GM19438 (cell line): ENCODE results near the gene BLM.

Source experiments
- ATAC-seq: cut with Tn5 transposase; IDR thresholded peaks from one replicate; pipeline ENCODE4 v1.9.1; 2021; ENCODE audit warnings: low read depth; ENCODE audit not compliant: unreplicated experiment

BLM gene

GRCh38 chr15:90774731-90775514, 57.8 kb downstream of the BLM start:
- no peak for ATAC-seq

GRCh38 chr15:90780916-90781315, 63.8 kb downstream of the BLM start:
- no peak for ATAC-seq

DNA sequence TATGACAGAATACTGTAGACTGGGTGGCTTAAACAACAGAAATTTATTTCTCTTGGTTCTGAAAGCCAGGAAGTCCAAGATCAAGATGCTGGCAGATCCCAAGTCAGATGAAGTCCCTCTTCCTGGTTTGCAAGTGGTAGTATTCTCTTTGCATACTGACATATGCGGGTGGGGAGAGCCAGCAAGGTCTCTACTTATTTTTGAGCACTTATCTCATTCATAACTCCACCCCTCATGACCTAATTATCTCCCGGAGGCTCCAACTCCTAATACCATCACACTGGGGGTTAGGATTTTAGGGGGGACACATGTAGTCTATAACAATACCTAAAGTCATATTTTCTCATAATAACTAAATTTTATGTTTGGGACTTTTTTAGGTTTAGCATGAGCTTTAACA, 65.3 kb downstream of the BLM start:
- no peak for ATAC-seq

DNA sequence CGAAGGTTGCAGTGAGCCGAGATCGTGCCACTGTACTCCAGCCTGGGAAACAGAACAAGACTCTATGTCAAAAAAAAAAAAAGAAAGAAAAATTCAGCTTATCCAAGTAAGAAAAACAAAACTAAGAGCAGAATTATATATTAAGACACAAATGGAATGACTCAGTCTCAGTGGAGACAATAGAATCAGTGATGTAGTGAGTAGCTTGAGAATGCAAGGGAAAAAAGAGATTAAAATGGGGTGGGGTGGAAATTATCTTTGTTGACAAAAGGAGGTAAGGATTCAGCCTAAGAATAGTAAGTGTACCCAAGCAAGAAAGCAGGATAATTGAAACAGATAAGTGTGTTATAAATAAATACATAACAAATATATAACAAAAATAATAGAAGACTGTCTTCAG, 70.7 kb downstream of the BLM start:
- ATAC-seq, result no peak

- no peak for ATAC-seq
These were observed 72.3 kb downstream of the BLM start for GRCh38 chr15:90789462-90789861.

DNA sequence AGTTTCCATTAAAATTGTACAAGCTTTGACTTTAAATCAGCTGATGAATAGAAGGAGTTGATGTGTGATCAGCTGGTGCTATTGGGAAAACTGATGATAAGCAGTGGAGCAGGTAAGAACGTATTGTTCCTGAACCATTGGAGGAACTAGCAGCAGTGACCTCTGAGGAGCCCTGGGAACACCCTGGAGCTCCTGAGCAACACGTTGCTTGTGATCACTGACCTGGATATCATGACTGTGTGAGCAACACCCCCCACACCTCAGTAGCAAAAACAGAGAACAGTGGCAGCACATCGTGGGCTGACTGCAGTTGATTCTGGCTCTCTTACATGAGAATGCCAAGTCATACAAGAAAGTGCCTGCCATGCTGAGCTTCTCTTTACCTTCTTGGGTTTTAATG, 72.9 kb downstream of the BLM start:
- ATAC-seq, result no peak

DNA sequence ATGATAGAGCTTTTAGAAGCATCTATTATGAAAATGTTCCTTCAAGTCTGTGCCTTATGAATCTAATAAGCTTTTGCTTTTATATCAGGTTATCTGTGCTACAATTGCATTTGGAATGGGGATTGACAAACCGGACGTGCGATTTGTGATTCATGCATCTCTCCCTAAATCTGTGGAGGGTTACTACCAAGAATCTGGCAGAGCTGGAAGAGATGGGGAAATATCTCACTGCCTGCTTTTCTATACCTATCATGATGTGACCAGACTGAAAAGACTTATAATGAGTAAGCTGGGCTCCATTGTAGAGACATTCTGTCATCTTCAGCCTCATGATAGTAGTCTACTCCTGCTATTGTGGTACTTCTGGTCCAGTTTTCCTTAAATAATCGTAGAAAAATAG, 73.4 kb downstream of the BLM start:
- ATAC-seq, result no peak

GRCh38 chr15:90794538-90794937, 77.4 kb downstream of the BLM start:
- no peak for ATAC-seq

GRCh38 chr15:90799639-90800170, 82.6 kb downstream of the BLM start:
- ATAC-seq, result no peak

DNA sequence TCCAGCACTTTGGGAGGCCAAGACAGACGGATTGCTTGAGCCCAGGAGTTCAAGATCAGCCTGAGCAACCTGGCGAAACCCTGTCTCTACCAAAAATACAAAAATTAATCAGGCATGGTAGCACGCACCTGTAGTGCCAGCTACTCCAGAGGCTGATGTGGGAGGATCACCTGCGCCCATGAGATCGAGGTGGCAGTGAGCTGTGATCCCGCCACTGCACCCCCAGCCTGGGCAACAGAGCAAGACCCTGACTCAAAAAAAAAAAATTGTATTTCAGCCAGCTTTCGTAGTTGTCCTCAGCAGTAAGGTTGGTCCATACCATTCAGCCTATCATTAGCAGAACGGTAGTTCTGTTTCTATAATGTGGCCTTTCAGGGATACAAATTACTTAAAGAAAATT, 84.7 kb downstream of the BLM start:
- no peak for ATAC-seq

DNA sequence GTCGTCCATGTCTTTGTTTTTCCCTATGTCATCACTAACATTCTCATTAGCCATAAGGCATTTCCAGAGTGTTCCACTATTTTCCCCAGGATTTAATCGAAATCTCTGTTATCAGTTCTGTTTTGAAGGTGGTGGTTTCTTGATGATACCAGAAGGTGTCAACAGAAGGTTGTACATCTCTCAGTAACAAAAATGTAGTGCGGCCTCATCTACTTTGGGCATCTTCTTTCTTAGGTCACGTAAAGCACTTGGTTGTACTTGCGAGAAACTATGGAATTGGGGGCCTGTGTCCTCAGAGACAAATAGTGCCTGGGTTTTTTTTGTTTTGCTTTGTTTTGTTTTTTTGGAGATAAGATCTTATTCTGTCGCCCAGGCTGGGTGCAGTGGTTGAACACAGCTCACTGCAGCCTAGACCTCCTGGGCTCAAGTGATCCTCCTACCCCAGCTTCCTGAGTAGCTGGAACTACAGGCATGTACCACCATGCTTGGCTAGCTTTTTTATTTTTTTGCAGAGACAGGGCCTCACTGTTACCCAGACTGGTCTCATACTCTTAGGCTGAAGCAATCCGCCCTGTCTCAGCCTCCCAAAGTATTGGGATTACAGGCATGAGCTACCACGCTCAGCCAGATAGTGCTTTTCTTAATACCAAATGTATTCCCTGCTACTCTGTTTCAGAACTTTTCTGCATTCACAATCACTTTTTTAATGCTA, 90.1 kb downstream of the BLM start:
- no peak for ATAC-seq

GRCh38 chr15:90807786-90808086, 90.6 kb downstream of the BLM start:
- ATAC-seq, result no peak

GRCh38 chr15:90808517-90809235, 91.5 kb downstream of the BLM start:
- ATAC-seq, result no peak

GRCh38 chr15:90809536-90809935, 92.4 kb downstream of the BLM start:
- no peak for ATAC-seq

DNA sequence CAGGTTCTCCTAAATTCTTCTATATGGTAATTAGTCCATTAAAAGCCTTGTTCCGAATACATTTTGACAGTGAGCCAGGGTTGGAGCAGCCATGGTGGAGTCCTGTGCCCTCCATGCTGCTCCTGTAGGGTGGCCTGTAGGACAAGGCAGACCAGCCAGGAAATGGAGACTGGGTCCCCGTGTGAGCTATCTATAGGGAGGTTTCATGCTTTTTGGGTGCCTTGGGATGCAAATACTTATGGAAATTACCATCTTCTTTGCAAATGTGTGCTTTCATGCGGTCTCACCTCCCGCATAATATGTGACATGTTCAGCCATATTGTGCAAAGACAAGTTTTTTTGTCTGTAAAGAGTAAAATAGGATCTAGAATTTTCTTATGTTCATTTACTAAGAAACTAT, 93.2 kb downstream of the BLM start:
- no peak for ATAC-seq

GRCh38 chr15:90812171-90812957, 95.2 kb downstream of the BLM start:
- ATAC-seq, result no peak

- no peak for ATAC-seq
These were observed 95.8 kb downstream of the BLM start for GRCh38 chr15:90812958-90813265.

GRCh38 chr15:90813796-90814190, 96.6 kb downstream of the BLM start:
- ATAC-seq, result no peak

GRCh38 chr15:90814191-90814821, 97.2 kb downstream of the BLM start:
- peak; percentile 48 for ATAC-seq

- ATAC-seq, result no peak
These were observed 99.4 kb downstream of the BLM start for GRCh38 chr15:90816401-90817116.
